Activated gamma-delta T cell (primary cell): ENCODE measurements around the gene FERMT2.
A peak's percentile ranks its signal among the peaks of the same experiment; 100 is the strongest.

ENCODE experiments used
- DNase-seq: peaks from one replicate; lab custom pipeline; 2025; lab: John Stamatoyannopoulos, UW
- total RNA-seq, 2 donors: gene quantifications; one replicate each; lab custom pipeline; 2026; lab: John Stamatoyannopoulos, UW

The FERMT2 gene
- 0.77 to 1.2 reads per million in 2 donors for total RNA-seq

- DNase-seq: peak; percentile 18
These were observed at the start of gene FERMT2 for GRCh38 chr14:52950898-52951680. TSS of gene FERMT2 (minus strand) at chr14:52951050. CDS start at chr14:52950568, 482 bp downstream.

GRCh38 chr14:52998376-52999015 lies 47.6 kb upstream of the FERMT2 start:
- DNase-seq: no peak

GRCh38 chr14:52996493-52996892 lies 45.6 kb upstream of the FERMT2 start:
- no peak for DNase-seq

- DNase-seq: no peak
These were observed 45.1 kb upstream of the FERMT2 start for GRCh38 chr14:52995998-52996397.

- no peak for DNase-seq
These were observed 41.5 kb upstream of the FERMT2 start for GRCh38 chr14:52992236-52992870.

- no peak for DNase-seq
These were observed 37.3 kb upstream of the FERMT2 start for GRCh38 chr14:52988139-52988538.

- no peak for DNase-seq
These were observed 36.7 kb upstream of the FERMT2 start for GRCh38 chr14:52987514-52987913.

GRCh38 chr14:52987042-52987441 lies 36.2 kb upstream of the FERMT2 start:
- no peak for DNase-seq

GRCh38 chr14:52977798-52978197 lies 26.9 kb upstream of the FERMT2 start:
- no peak for DNase-seq

- DNase-seq: no peak
These were observed 23.6 kb upstream of the FERMT2 start for GRCh38 chr14:52974406-52974805.

- no peak for DNase-seq
These were observed 10.3 kb upstream of the FERMT2 start for GRCh38 chr14:52961060-52961639.

- DNase-seq: no peak
These were observed 9.8 kb upstream of the FERMT2 start for GRCh38 chr14:52960627-52961026.

- no peak for DNase-seq
These were observed 3.7 kb upstream of the FERMT2 start for GRCh38 chr14:52954346-52955214.

GRCh38 chr14:52951681-52952554 lies 1.1 kb upstream of the FERMT2 start:
- DNase-seq: no peak

- DNase-seq: peak; percentile 19
These were observed 396 bp downstream of the FERMT2 start for GRCh38 chr14:52950410-52950897.

- DNase-seq: no peak
These were observed 990 bp downstream of the FERMT2 start for GRCh38 chr14:52949711-52950409.

- DNase-seq: no peak
These were observed 1.6 kb downstream of the FERMT2 start for GRCh38 chr14:52949249-52949648.

- DNase-seq: no peak
These were observed 2.0 kb downstream of the FERMT2 start for GRCh38 chr14:52948836-52949235.

GRCh38 chr14:52948039-52948438 lies 2.8 kb downstream of the FERMT2 start:
- DNase-seq: no peak

- DNase-seq: no peak
These were observed 6.6 kb downstream of the FERMT2 start for GRCh38 chr14:52944254-52944653.
